ENCODE data around the gene LRRC28. TPM values are rescaled to one million over a fixed set of nuclear protein-coding genes. Genes with fewer than 3 reads are reported as not detected.

LRRC28 gene
- total RNA-seq, 3 donors from 2014 or later (not counting 1 experiment from before 2014, with no cell fraction given): 18.2 to 20.9 (median 18.7) TPM

DNA sequence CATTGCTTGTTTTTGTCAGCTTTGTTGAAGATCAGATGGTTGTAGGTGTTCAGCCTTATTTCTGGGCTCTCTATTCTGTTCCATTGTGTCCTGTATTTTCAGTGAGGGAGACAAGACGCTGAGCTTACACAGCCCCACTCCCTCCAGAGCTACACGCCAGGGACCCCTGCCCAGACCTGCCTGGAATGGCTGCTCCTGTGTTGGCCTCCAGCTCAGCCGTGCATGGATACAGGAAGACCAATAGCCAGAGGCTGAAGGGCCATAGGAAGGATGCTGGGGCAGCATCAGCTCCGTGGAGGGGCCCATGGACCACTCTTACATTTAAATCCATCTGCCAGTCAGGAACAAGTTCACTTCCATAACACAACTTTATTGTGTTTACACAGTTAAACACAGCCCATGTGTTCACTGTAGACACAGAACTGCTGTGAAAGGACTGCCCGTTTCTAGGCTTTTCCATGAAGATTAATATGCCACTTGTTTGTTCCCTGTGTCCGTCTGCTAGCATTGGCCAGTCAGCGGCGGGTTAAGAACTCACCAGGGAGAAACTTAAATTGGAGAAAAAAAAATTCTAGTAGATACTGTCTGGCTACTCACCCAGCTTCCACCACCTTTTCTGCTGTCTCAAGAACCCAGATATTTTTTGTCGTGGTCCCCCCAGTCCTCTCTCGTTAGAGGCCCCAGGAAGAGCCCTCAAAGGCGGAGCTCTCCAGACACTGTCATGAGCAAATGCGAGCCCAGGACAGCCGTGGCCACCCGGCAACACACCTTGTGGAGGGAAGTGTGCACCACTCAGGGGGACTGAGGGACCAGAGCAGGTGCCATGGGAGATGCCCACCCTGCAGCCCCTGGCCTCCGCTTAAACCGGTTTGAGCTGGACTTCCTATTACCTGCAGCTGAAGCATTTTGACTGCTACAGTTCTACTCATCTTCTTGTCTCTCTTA is 172.2 kb downstream of the LRRC28 start:
- H3K36me3 Mint-ChIP-seq: no peaks in the 10 kb centered on the region
- H3K4me3 Mint-ChIP-seq: no peak overlapping the region
- no peak for DNase-seq
- peaks cover 0 to 2% of the 10 kb centered on the region in 2 donors for H3K9me3 Mint-ChIP-seq
- H3K27me3 Mint-ChIP-seq (ENCODE audit: low read depth in 2 of 2): no peaks in the 10 kb centered on the region
- Histone ChIP-seq H3K27me3 (ENCODE audit: control insufficient read depth, insufficient read depth, low read length) (no peaks in the 10 kb centered on the region), H3K9me3 (ENCODE audit: control insufficient read depth, insufficient read depth, low read length) (no peaks in the 10 kb centered on the region), H3K27ac (ENCODE audit: low read length) (no peak overlapping the region), H3K4me3 (ENCODE audit: low read length) (no peak overlapping the region), H3K4me1 (ENCODE audit: control insufficient read depth, insufficient read depth, low read length) (peaks cover 21% of the 10 kb centered on the region), H3K36me3 (ENCODE audit: control insufficient read depth, insufficient read depth, low read length) (no peaks in the 10 kb centered on the region)
- TF ChIP-seq, protein P1, sequence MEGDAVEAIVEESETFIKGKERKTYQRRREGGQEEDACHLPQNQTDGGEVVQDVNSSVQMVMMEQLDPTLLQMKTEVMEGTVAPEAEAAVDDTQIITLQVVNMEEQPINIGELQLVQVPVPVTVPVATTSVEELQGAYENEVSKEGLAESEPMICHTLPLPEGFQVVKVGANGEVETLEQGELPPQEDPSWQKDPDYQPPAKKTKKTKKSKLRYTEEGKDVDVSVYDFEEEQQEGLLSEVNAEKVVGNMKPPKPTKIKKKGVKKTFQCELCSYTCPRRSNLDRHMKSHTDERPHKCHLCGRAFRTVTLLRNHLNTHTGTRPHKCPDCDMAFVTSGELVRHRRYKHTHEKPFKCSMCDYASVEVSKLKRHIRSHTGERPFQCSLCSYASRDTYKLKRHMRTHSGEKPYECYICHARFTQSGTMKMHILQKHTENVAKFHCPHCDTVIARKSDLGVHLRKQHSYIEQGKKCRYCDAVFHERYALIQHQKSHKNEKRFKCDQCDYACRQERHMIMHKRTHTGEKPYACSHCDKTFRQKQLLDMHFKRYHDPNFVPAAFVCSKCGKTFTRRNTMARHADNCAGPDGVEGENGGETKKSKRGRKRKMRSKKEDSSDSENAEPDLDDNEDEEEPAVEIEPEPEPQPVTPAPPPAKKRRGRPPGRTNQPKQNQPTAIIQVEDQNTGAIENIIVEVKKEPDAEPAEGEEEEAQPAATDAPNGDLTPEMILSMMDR (IDR thresholded peaks at IDR 0.05): no peak
- intact Hi-C loops (cut with micrococcal nuclease): no loop called here
- H3K4me1 Mint-ChIP-seq: peaks cover 0 to 14% of the 10 kb centered on the region in 2 donors
- ATAC-seq: no peak
- WGBS (ENCODE audit: insufficient coverage): 89% methylated on average over 16 of the region's 16 CpGs
- H3K27ac Mint-ChIP-seq: no peak overlapping the region

DNA sequence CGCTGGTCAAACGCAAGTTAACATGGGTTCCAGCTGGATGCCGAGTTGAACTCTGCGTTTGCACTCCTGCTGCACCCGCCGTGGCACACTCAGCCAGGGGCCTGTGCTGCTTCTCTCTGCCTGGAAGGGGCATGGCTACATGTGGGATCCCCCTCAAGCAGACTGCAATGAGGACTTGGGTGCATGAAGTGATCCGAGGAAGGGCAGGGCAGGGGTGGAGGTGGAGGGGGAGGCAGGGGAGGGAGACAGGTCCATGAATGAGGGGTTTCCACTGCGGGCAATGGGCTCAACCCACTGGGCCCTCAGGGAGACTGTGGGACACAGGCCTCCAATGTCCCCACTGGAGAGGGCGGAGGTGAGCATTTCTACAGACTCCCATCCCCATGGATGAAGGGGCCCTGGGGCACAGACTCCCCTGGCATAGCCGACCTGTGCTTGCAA is 172.9 kb downstream of the LRRC28 start:
- no peaks in the 10 kb centered on the region for H3K36me3 Mint-ChIP-seq
- ATAC-seq (no peak), DNase-seq (no peak)
- Histone ChIP-seq H3K27ac (ENCODE audit: low read length) (no peak overlapping the region), H3K4me1 (ENCODE audit: control insufficient read depth, insufficient read depth, low read length) (peaks cover 21% of the 10 kb centered on the region), H3K36me3 (ENCODE audit: control insufficient read depth, insufficient read depth, low read length) (no peaks in the 10 kb centered on the region), H3K9me3 (ENCODE audit: control insufficient read depth, insufficient read depth, low read length) (no peaks in the 10 kb centered on the region), H3K4me3 (ENCODE audit: low read length) (no peak overlapping the region), H3K27me3 (ENCODE audit: control insufficient read depth, insufficient read depth, low read length) (no peaks in the 10 kb centered on the region)
- no peaks in the 10 kb centered on the region for H3K27me3 Mint-ChIP-seq (ENCODE audit: low read depth in 2 of 2)
- peaks cover 0 to 14% of the 10 kb centered on the region in 2 donors for H3K4me1 Mint-ChIP-seq
- 96% methylated on average over 10 of the region's 10 CpGs for WGBS (ENCODE audit: insufficient coverage)
- no peak overlapping the region for H3K4me3 Mint-ChIP-seq
- TF ChIP-seq, protein P1 (IDR thresholded peaks at IDR 0.05): no peak
- H3K9me3 Mint-ChIP-seq: no peaks in the 10 kb centered on the region
- H3K27ac Mint-ChIP-seq: no peak overlapping the region
- intact Hi-C loops (cut with micrococcal nuclease): no loop called here

DNA sequence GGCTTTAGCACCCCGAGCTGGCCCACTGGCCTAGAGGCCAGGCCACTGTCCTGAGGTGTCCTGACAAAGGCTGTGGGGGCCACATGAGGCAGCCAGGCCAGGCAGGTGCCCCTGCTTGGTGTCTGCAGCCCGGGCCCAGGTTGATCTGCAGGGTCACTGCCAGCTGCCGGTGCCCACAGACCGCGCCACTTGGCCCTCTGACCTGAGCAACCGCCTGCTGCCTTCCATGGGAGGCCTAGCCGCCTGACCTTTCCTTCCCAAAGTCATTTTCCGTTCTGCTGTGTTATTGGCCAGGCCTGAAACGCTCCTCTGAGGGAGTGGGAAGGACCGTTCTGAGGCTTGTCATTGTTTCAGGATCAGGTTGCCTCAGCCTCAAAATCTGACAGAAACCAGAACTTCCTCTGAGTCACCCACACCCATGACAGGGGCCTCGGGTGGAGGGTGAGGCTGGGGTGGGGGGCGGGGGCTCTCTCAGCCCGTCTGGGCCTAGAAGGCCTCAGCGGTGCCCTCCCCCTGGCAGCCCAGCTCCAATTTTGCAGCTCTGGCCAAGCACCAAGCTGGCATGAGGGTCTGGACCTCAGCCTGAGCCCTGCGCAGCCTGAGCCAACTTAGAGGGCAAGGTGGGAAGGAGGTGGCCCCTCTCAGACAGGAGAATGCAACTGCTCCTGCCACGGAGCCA is 173.8 kb downstream of the LRRC28 start:
- Histone ChIP-seq H3K36me3 (ENCODE audit: control insufficient read depth, insufficient read depth, low read length) (no peaks in the 10 kb centered on the region), H3K9me3 (ENCODE audit: control insufficient read depth, insufficient read depth, low read length) (no peaks in the 10 kb centered on the region), H3K4me1 (ENCODE audit: control insufficient read depth, insufficient read depth, low read length) (peaks cover 21% of the 10 kb centered on the region), H3K27me3 (ENCODE audit: control insufficient read depth, insufficient read depth, low read length) (no peaks in the 10 kb centered on the region), H3K4me3 (ENCODE audit: low read length) (no peak overlapping the region), H3K27ac (ENCODE audit: low read length) (no peak overlapping the region)
- Mint-ChIP-seq H3K36me3 (no peaks in the 10 kb centered on the region), H3K9me3 (no peaks in the 10 kb centered on the region), H3K27me3 (ENCODE audit: low read depth in 2 of 2) (no peaks in the 10 kb centered on the region), H3K4me1 (peaks cover 0 to 14% of the 10 kb centered on the region in 2 donors), H3K27ac (peak overlapping the region in 1 of 2 donors; percentile 82), H3K4me3 (peak overlapping the region; percentile 25)
- ATAC-seq: peak; percentile 34 to 88 (median 63)
- intact Hi-C loops (cut with micrococcal nuclease): no loop called here
- 37% methylated on average over 15 of the region's 16 CpGs for WGBS (ENCODE audit: insufficient coverage)
- TF ChIP-seq, protein P1 (IDR thresholded peaks at IDR 0.05): no peak
- peak; percentile 19 to 59 for DNase-seq
